IMR-90 (cell line): ENCODE data around the gene ACY1. TPM values are rescaled to one million over a fixed set of nuclear protein-coding genes. Genes with fewer than 3 reads are reported as not detected.

Experiments used
- ATAC-seq: fragments of 200-7000 bp; cut with Tn5 transposase; 2 replicates; pipeline ENCODE4 v1.9.1; 2020; ENCODE audit warnings: low read depth, mild to moderate bottlenecking, moderate library complexity
- BruUV-seq: library from RNA; stranded (reverse); fragments of 400-500 nt; replicated peaks from 2 replicates; lab custom pipeline; 2021; lab: Mats Ljungman, UMichigan
- CTCF ChIA-PET: fragments of 300-600 bp; formaldehyde crosslinking; extraction: SDS; loops from one replicate; lab custom pipeline; 2021; ENCODE audit warnings: antibody characterized with exemption; lab: Yijun Ruan, JAX
- POLR2A ChIA-PET: fragments of 300-600 bp; sonication (Branson Sonifier 250); formaldehyde crosslinking; loops from one replicate; lab custom pipeline; 2022; ENCODE audit warnings: antibody characterized with exemption; ENCODE audit not compliant: unreplicated experiment; lab: Charles Lee
- DNase-seq: peaks from one replicate; pipeline ENCODE4 v3.0.0; 2013
- H2AFZ ChIP-seq: replicated peaks from 2 replicates; pipeline ENCODE3; 2013; ENCODE audit warnings: low read length, mild to moderate bottlenecking; ENCODE audit not compliant: poor library complexity
- H2AK5ac ChIP-seq: 2 replicates; pipeline ENCODE4 v1.6.1; 2013; ENCODE audit warnings: low read depth, low read length, inconsistent platforms
- H2AK9ac ChIP-seq: replicated peaks from 2 replicates; pipeline ENCODE3; 2013; ENCODE audit warnings: mild to moderate bottlenecking, low read depth, low read length, moderate library complexity; ENCODE audit not compliant: poor library complexity
- H2BK120ac ChIP-seq: 2 replicates; pipeline ENCODE4 v1.6.1; 2013; ENCODE audit warnings: low read depth, low read length, inconsistent platforms
- H2BK15ac ChIP-seq: 3 replicates; pipeline ENCODE4 v1.6.1; 2013; ENCODE audit warnings: low read depth, low read length, inconsistent platforms
- H2BK20ac ChIP-seq: 2 replicates; pipeline ENCODE4 v1.6.1; 2013; ENCODE audit warnings: low read depth, mild to moderate bottlenecking, inconsistent platforms, low read length, moderate library complexity
- H2BK5ac ChIP-seq: 2 replicates; pipeline ENCODE4 v1.6.1; 2013; ENCODE audit warnings: mild to moderate bottlenecking, low read depth, low read length, inconsistent platforms; ENCODE audit not compliant: poor library complexity, severe bottlenecking
- H3K14ac ChIP-seq: replicated peaks from 2 replicates; pipeline ENCODE4 v1.6.1; 2013; ENCODE audit warnings: low read depth, low read length, inconsistent platforms
- H3K18ac ChIP-seq: 2 replicates; pipeline ENCODE4 v1.6.1; 2013; ENCODE audit warnings: low read depth, low read length, control low read depth
- H3K23ac ChIP-seq: 2 replicates; pipeline ENCODE4 v1.6.1; 2013; ENCODE audit warnings: low read depth, low read length, inconsistent platforms
- H3K27ac ChIP-seq: 2 replicates; pipeline ENCODE4 v1.5.1; 2013; ENCODE audit warnings: mild to moderate bottlenecking, control low read depth, low read length; ENCODE audit not compliant: insufficient read depth
- H3K27me3 ChIP-seq: 2 replicates; pipeline ENCODE4 v1.6.1; 2013; ENCODE audit warnings: low read length; ENCODE audit not compliant: control insufficient read depth, insufficient read depth
- H3K36me3 ChIP-seq: 2 replicates; pipeline ENCODE4 v1.6.1; 2013; ENCODE audit warnings: low read length, mixed read lengths; ENCODE audit not compliant: control insufficient read depth, insufficient read depth
- H3K4ac ChIP-seq: 2 replicates; pipeline ENCODE4 v1.6.1; 2013; ENCODE audit warnings: low read depth, low read length, inconsistent platforms
- H3K4me1 ChIP-seq: 2 replicates; pipeline ENCODE4 v1.6.1; 2013; ENCODE audit warnings: low read length, mixed read lengths; ENCODE audit not compliant: control insufficient read depth, insufficient read depth
- H3K4me2 ChIP-seq: 2 replicates; pipeline ENCODE4 v1.6.1; 2013; ENCODE audit warnings: low read depth, mild to moderate bottlenecking, control low read depth, low read length, moderate library complexity
- H3K4me3 ChIP-seq: 2 replicates; pipeline ENCODE4 v1.5.1; 2013; ENCODE audit warnings: low read depth, mild to moderate bottlenecking, control low read depth, low read length, moderate library complexity; ENCODE audit not compliant: insufficient read depth
- H3K56ac ChIP-seq: 2 replicates; pipeline ENCODE4 v1.6.1; 2013; ENCODE audit warnings: low read length, inconsistent platforms; ENCODE audit not compliant: insufficient read depth; ENCODE audit errors: extremely low read depth
- H3K79me1 ChIP-seq, 2 experiments: 2 replicates each; pipeline ENCODE4 v1.6.1; 2013; ENCODE audit warnings: low read length in 2 of 2, inconsistent platforms in 1 of 2, low read depth in 1 of 2
- H3K9ac ChIP-seq: 2 replicates; pipeline ENCODE4 v1.6.1; 2013; ENCODE audit warnings: low read depth, low read length, control low read depth
- H3K9me1 ChIP-seq: 2 replicates; pipeline ENCODE4 v1.6.1; 2013; ENCODE audit warnings: low read length, inconsistent platforms; ENCODE audit not compliant: insufficient read depth
- H3K9me3 ChIP-seq: 2 replicates; pipeline ENCODE4 v1.6.1; 2013; ENCODE audit warnings: low read length; ENCODE audit not compliant: control insufficient read depth, insufficient read depth
- H4K20me1 ChIP-seq: 2 replicates; pipeline ENCODE4 v1.6.1; 2013; ENCODE audit warnings: low read length, inconsistent platforms; ENCODE audit not compliant: insufficient read depth
- H4K5ac ChIP-seq: 2 replicates; pipeline ENCODE4 v1.6.1; 2013; ENCODE audit warnings: mild to moderate bottlenecking, low read depth, low read length, control low read depth
- H4K8ac ChIP-seq, 2 experiments: 2 replicates each; pipeline ENCODE4 v1.6.1; 2013; ENCODE audit warnings: low read depth in 2 of 2, low read length in 2 of 2, control low read depth in 1 of 2, inconsistent platforms in 1 of 2
- H4K91ac ChIP-seq: 2 replicates; pipeline ENCODE4 v1.6.1; 2013; ENCODE audit warnings: low read depth, low read length, inconsistent platforms; ENCODE audit not compliant: insufficient read depth
- BHLHE40 ChIP-seq: fragments of 150-350 bp; IDR thresholded peaks from 2 replicates; pipeline ENCODE4 v1.6.1; 2016; ENCODE audit warnings: mild to moderate bottlenecking, low read depth, low read length
- CHD1 ChIP-seq: IDR thresholded peaks from 2 replicates; pipeline ENCODE4 v1.6.1; 2012; ENCODE audit warnings: low read depth, low read length, improper control_type of control experiment
- MXI1 ChIP-seq: IDR thresholded peaks from 2 replicates; pipeline ENCODE4 v1.6.1; 2012; ENCODE audit warnings: low read depth, mild to moderate bottlenecking, low read length, moderate library complexity, borderline replicate concordance
- NFE2L2 ChIP-seq: fragments of 150-350 bp; IDR thresholded peaks from 2 replicates; pipeline ENCODE4 v1.6.1; 2016; ENCODE audit warnings: low read depth, mild to moderate bottlenecking, low read length
- RFX5 ChIP-seq: IDR thresholded peaks from 2 replicates; pipeline ENCODE4 v1.8.0; 2012; ENCODE audit warnings: low read depth, mild to moderate bottlenecking, low read length, moderate library complexity
- SMC3 ChIP-seq: fragments of 150-350 bp; IDR thresholded peaks from 2 replicates; pipeline ENCODE4 v1.6.1; 2016; ENCODE audit warnings: low read depth, mild to moderate bottlenecking, antibody characterized with exemption, low read length, moderate library complexity
- WGBS, 2 experiments: methylation state at CpG; one replicate each; pipeline versions ENCODE4 v1.1.5 to v1.1.7; 2013; ENCODE audit warnings: missing lambda C conversion rate in 2 of 2; ENCODE audit not compliant: insufficient read length in 1 of 2; ENCODE audit errors: extremely low coverage in 2 of 2; 5-methylcytosine and 5-hydroxymethylcytosine counted together
- dilution Hi-C: fragments of 300-500 bp; cut with HindIII; formaldehyde crosslinking; loops from one replicate; pipeline ENCODE4 v1.14.3; 2018; ENCODE audit warnings: low sequenced_read_pairs; ENCODE audit not compliant: unreplicated experiment
- in situ Hi-C: fragments of 300-500 bp; cut with MboI; formaldehyde crosslinking; loops from 3 replicates; pipeline ENCODE4 v1.14.3; 2019; ENCODE audit warnings: low sequenced_read_pairs, inconsistent platforms, mixed read lengths
- intact Hi-C: fragments of 100-400 bp; cut with micrococcal nuclease; formaldehyde crosslinking; loops from 2 replicates; pipeline ENCODE4 v1.10.0; 2022
- polyA plus RNA-seq, 3 experiments: library from polyadenylated mRNA; depleted of rRNA; stranded (reverse); fragments of >200 nt; gene quantifications; 2 replicates each; pipeline ENCODE4 v1.2.3, GENCODE V29; 2012; ENCODE audit warnings: low replicate concordance in 1 of 3
- total RNA-seq: library from RNA; depleted of rRNA; stranded (reverse); fragments of >200 nt; gene quantifications from 2 replicates; pipeline ENCODE4 v1.2.3, GENCODE V29; 2012
- TF ChIP-seq, protein P1 (sequence below): fragments of 150-350 bp; IDR thresholded peaks from 2 replicates; pipeline ENCODE4 v1.6.1; 2017; ENCODE audit warnings: mild to moderate bottlenecking, antibody characterized with exemption, low read length, low read depth

ACY1 gene
- total and polyA plus RNA-seq, 2 of the 4 experiments (the other 2 are of a cell fraction) = 22.0 to 47.1 TPM

DNA sequence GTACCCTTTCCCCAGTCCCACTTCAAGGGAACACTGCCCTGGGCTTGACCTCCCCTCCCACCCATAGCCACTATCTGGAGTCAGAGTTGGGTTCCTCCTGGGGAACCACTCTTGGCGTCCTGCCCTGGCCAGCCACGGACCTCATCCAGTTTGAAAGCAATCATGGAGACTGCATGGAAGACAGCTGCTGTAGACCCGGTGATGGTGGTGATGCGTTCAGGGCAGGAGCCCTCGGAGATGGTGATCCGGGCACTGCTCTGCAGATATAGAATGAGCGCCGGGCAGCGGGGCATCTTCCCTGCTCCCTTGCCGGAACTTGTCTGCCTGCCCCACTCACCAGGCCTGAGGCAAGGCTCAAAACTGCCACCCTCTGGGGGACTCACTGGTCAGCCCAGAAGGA lies 22.9 kb upstream of the ACY1 start:
- H2AFZ ChIP-seq = no peak overlapping the region
- dilution Hi-C loops = no loop called here
- no peak overlapping the region for H3K18ac ChIP-seq
- H3K4me1 ChIP-seq = peaks cover 12% of the 10 kb centered on the region
- intact Hi-C loops = no loop called here
- no peak overlapping the region for H4K8ac ChIP-seq
- H2BK15ac ChIP-seq = no peak overlapping the region
- no TSS peak for BruUV-seq
- H4K91ac ChIP-seq = no peak overlapping the region
- no peaks in the 10 kb centered on the region for H3K27me3 ChIP-seq
- H3K14ac ChIP-seq = no peak overlapping the region
- no peak overlapping the region for H3K9ac ChIP-seq
- H4K20me1 ChIP-seq = peaks cover 20% of the 10 kb centered on the region; the same call in 1 of the 2 replicates
- H3K9me1 ChIP-seq = peaks cover 4% of the 10 kb centered on the region
- ChIA-PET POLR2A (no interaction called here), CTCF (no interaction called here)
- ATAC-seq (no peak), DNase-seq (no peak)
- no peak for TF ChIP-seq CHD1
- no peak for TF ChIP-seq MXI1
- TF ChIP-seq SMC3 = no peak
- TF ChIP-seq, protein P1, sequence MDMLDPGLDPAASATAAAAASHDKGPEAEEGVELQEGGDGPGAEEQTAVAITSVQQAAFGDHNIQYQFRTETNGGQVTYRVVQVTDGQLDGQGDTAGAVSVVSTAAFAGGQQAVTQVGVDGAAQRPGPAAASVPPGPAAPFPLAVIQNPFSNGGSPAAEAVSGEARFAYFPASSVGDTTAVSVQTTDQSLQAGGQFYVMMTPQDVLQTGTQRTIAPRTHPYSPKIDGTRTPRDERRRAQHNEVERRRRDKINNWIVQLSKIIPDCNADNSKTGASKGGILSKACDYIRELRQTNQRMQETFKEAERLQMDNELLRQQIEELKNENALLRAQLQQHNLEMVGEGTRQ = no peak
- TF ChIP-seq BHLHE40 = no peak
- no peak for TF ChIP-seq NFE2L2
- TF ChIP-seq RFX5 = no peak
- in situ Hi-C loops = loop anchor here (25.0 kb wide), 1 partner anchor 1623 kb away; the partner anchor contains the start of genes RASSF1, TUSC2 and ZMYND10
- no peak overlapping the region for H3K27ac ChIP-seq
- no peak overlapping the region for H3K56ac ChIP-seq
- no peak overlapping the region for H2BK20ac ChIP-seq
- peaks cover 32% of the 10 kb centered on the region for H3K36me3 ChIP-seq
- H3K4me3 ChIP-seq = no peak overlapping the region
- H2BK120ac ChIP-seq = no peak overlapping the region
- 100% methylated on average over 8 of the region's 10 CpGs; no CpG with 5 or more reads in 1 of the 2 experiments for WGBS, 2 experiments
- H3K23ac ChIP-seq = no peak overlapping the region
- H2AK9ac ChIP-seq = no peak overlapping the region
- H2BK5ac ChIP-seq = no peak overlapping the region
- peaks cover 17 to 37% of the 10 kb centered on the region in 2 experiments for H3K79me1 ChIP-seq
- no peaks in the 10 kb centered on the region for H3K9me3 ChIP-seq
- no peak overlapping the region for H2AK5ac ChIP-seq
- H4K5ac ChIP-seq = no peak overlapping the region
- no peak overlapping the region for H3K4ac ChIP-seq
- H3K4me2 ChIP-seq = no peak overlapping the region
